Keratinocyte (primary cell): ENCODE data around the gene TRAPPC2L. TPM values are rescaled to one million over a fixed set of nuclear protein-coding genes. Genes with fewer than 3 reads are reported as not detected.

ENCODE experiments used
- DNase-seq: peaks from one replicate; pipeline ENCODE4 v3.0.0-alpha.2; 2011; ENCODE audit warnings: low read depth, missing footprints, low spot score
- FAIRE-seq: peaks from 2 replicates; lab custom pipeline; 2011; peaks lifted over from hg19 to GRCh38; lab: Jason Lieb, UNC
- H2AFZ ChIP-seq: 2 replicates; pipeline ENCODE4 v1.6.0; 2012; ENCODE audit warnings: low read length, control low read depth, inconsistent platforms; ENCODE audit not compliant: control insufficient read depth
- H3K27ac ChIP-seq: 2 replicates; pipeline ENCODE4 v1.5.1; 2011; ENCODE audit warnings: low read length; ENCODE audit not compliant: control insufficient read depth, insufficient read depth
- H3K27me3 ChIP-seq: 3 replicates; pipeline ENCODE4 v1.6.0; 2011; ENCODE audit warnings: low read length; ENCODE audit not compliant: control insufficient read depth, insufficient read depth; ENCODE audit errors: extremely low read depth
- H3K36me3 ChIP-seq, 2 experiments: 2 replicates in 1 of 2; 3 replicates in 1 of 2; pipeline ENCODE4 v1.5.1; 2011; ENCODE audit warnings: low read length in 2 of 2, mild to moderate bottlenecking in 1 of 2; ENCODE audit not compliant: control insufficient read depth in 2 of 2, insufficient read depth in 2 of 2; ENCODE audit errors: extremely low read depth in 1 of 2
- H3K4me1 ChIP-seq: 3 replicates; pipeline ENCODE4 v1.5.1; 2011; ENCODE audit warnings: low read length; ENCODE audit not compliant: control insufficient read depth, insufficient read depth; ENCODE audit errors: extremely low read depth
- H3K4me2 ChIP-seq: 3 replicates; pipeline ENCODE4 v1.6.0; 2011; ENCODE audit warnings: low read depth, low read length; ENCODE audit not compliant: control insufficient read depth, insufficient read depth; ENCODE audit errors: extremely low read depth
- H3K4me3 ChIP-seq, 3 experiments: fragments of 200-600 bp in 1 of 3; sonication (generic) in 1 of 3; 2 replicates in 2 of 3; 3 replicates in 1 of 3; pipeline ENCODE4 v1.5.1; 2011 to 2016; ENCODE audit warnings: low read length in 3 of 3, mild to moderate bottlenecking in 3 of 3, control low read depth in 2 of 3, inconsistent platforms in 1 of 3, low read depth in 1 of 3, mixed read lengths in 1 of 3, mixed run types in 1 of 3, moderate library complexity in 1 of 3; ENCODE audit not compliant: control insufficient read depth in 2 of 3, insufficient read depth in 2 of 3; ENCODE audit errors: extremely low read depth in 1 of 3
- H3K79me2 ChIP-seq: 2 replicates; pipeline ENCODE4 v1.6.0; 2012; ENCODE audit warnings: low read length; ENCODE audit not compliant: control insufficient read depth, insufficient read depth
- H3K9ac ChIP-seq: 3 replicates; pipeline ENCODE4 v1.6.0; 2011; ENCODE audit warnings: low read length; ENCODE audit not compliant: control insufficient read depth, insufficient read depth; ENCODE audit errors: extremely low read depth
- H3K9me1 ChIP-seq: 3 replicates; pipeline ENCODE4 v1.6.0; 2011; ENCODE audit warnings: low read length; ENCODE audit not compliant: control insufficient read depth, insufficient read depth; ENCODE audit errors: extremely low read depth
- H3K9me3 ChIP-seq: 2 replicates; pipeline ENCODE4 v1.5.1; 2012; ENCODE audit warnings: low read depth, low read length; ENCODE audit not compliant: control insufficient read depth
- H4K20me1 ChIP-seq: 3 replicates; pipeline ENCODE4 v1.6.0; 2011; ENCODE audit warnings: low read length; ENCODE audit not compliant: control insufficient read depth, insufficient read depth; ENCODE audit errors: extremely low read depth
- CTCF ChIP-seq, 3 experiments: IDR thresholded peaks in 1 of 3; conservative IDR thresholded peaks in 1 of 3; optimal IDR thresholded peaks in 1 of 3; 2 replicates in 2 of 3; 3 replicates in 1 of 3; pipeline versions ENCODE3 to v1.5.1; 2011; ENCODE audit warnings: low read length in 3 of 3, mild to moderate bottlenecking in 3 of 3, moderate library complexity in 2 of 3, control low read depth in 1 of 3, inconsistent platforms in 1 of 3; ENCODE audit not compliant: insufficient read depth in 2 of 3; ENCODE audit errors: extremely low read depth in 1 of 3
- EZH2 ChIP-seq: IDR thresholded peaks from one replicate; pipeline ENCODE4 v1.6.1; 2012; ENCODE audit warnings: inconsistent platforms, mild to moderate bottlenecking, low read length, moderate library complexity
- dilution Hi-C: fragments of 300-500 bp; cut with MboI; formaldehyde crosslinking; loops from one replicate; pipeline ENCODE4 v1.7.0; 2020; ENCODE audit warnings: low sequenced_read_pairs; ENCODE audit not compliant: extremely low pct_ligation_motif_present
- polyA plus RNA-seq, 5 experiments: library from polyadenylated mRNA; depleted of rRNA in 3 of 5; stranded (reverse) in 3 of 5; stranded (forward) in 1 of 5; unstranded in 1 of 5; fragments of >200 nt; gene quantifications; 1 replicate in 1 of 5; 2 replicates in 3 of 5; 3 replicates in 1 of 5; pipeline versions ENCODE4 v1.2.1 to v1.2.3, GENCODE V29; 2011 to 2012; ENCODE audit warnings: missing spikeins in 2 of 5, low read depth in 1 of 5, low replicate concordance in 1 of 5

The TRAPPC2L gene
- polyA plus RNA-seq, 1 donor (not counting 4 experiments of a cell fraction or from before 2014, with no cell fraction given): 139 TPM

- DNase-seq (no peak), FAIRE-seq (no peak)
- no peak overlapping the region for H2AFZ ChIP-seq
- TF ChIP-seq EZH2 (no peak), CTCF (optimal IDR thresholded peaks at IDR 0.05 in 1 of 3, IDR thresholded peaks at IDR 0.05 in 1 of 3, conservative IDR thresholded peaks at IDR 0.05 in 1 of 3; ENCODE audit: extremely low read depth in 1 of 3, insufficient read depth in 2 of 3, low read length in 3 of 3) (no peak)
- peaks cover 25% of the 10 kb centered on the region for H3K79me2 ChIP-seq
- H3K4me1 ChIP-seq: peaks cover 26% of the 10 kb centered on the region
- peak overlapping the region in 1 of 3 experiments; percentile 78 for H3K4me3 ChIP-seq
- peak overlapping the region; percentile 96 for H3K4me2 ChIP-seq
- dilution Hi-C loops: no loop called here
- H4K20me1 ChIP-seq: peaks cover 2% of the 10 kb centered on the region
- peaks cover 4% of the 10 kb centered on the region for H3K9me1 ChIP-seq
- peaks cover 13 to 19% of the 10 kb centered on the region in 2 experiments for H3K36me3 ChIP-seq
- H3K27ac ChIP-seq: no peak overlapping the region
- H3K27me3 ChIP-seq: no peaks in the 10 kb centered on the region
- no peak overlapping the region for H3K9ac ChIP-seq
- H3K9me3 ChIP-seq: no peaks in the 10 kb centered on the region
Observed at GRCh38 chr16:88809676-88810165, 47.2 kb upstream of the TRAPPC2L start.

DNA sequence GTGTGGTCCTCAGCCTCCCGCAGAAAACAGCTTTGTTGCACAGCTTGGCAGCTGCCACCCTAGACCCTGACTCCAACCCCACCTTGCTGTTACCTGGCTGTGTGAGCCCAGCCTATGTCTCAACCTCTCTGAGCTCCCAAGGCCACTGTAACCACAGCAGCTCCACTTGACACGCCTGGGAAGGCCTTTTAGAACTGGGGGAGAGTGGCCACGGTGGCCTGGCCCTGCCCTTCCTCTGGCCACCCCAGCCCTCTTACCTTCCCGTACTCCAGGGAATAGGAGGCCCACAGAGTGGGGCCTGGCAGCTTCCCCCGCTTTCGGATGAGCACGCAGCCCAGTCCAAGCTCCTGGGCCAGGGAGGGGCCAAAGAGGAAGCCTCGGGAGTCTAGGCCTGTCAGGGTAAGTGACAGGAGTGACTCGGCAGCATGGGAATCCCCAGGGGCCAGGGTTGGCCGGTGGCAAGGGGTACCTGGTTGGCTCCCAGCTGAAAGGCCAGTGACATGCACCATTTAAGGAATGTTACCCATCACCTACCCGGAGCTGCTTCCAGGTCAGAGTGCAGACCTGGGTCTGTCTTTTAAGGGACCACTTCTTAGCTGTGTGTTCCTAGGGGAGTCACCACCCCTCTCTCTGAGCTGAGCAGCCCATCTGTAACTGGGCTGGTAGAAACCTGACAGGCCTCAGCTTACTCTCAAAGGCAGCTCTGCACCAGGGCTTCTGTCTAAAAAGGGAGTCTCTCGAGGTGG lies 46.6 kb upstream of the TRAPPC2L start:
- no peak for FAIRE-seq

More for the DNA sequence above, 46.6 kb upstream of the TRAPPC2L start:
- Histone ChIP-seq H3K79me2 (peaks cover 19% of the 10 kb centered on the region), H3K27ac (peak overlapping the region; percentile 72), H3K9ac (peak overlapping the region; percentile 84), H3K4me1 (peaks cover 21% of the 10 kb centered on the region), H3K9me3 (no peaks in the 10 kb centered on the region), H3K27me3 (no peaks in the 10 kb centered on the region), H2AFZ (no peak overlapping the region), H3K4me3 (peak overlapping the region; percentile 71 to 78 (median 77)), H4K20me1 (peaks cover 2% of the 10 kb centered on the region), H3K4me2 (peak overlapping the region; percentile 96), H3K36me3 (peaks cover 13 to 19% of the 10 kb centered on the region in 2 experiments), H3K9me1 (peaks cover 4% of the 10 kb centered on the region)
- dilution Hi-C loops: no loop called here
- no peak for DNase-seq
- TF ChIP-seq EZH2 (no peak), CTCF (optimal IDR thresholded peaks at IDR 0.05 in 1 of 3, IDR thresholded peaks at IDR 0.05 in 1 of 3, conservative IDR thresholded peaks at IDR 0.05 in 1 of 3; ENCODE audit: extremely low read depth in 1 of 3, insufficient read depth in 2 of 3, low read length in 3 of 3) (no peak)
